ENCODE measurements around the gene TTC28.

TTC28 gene

GRCh38 chr22:28239941-28240340 lies 439.7 kb downstream of the TTC28 start:
- H3K9me3 ChIP-seq (ENCODE audit: control insufficient read depth, insufficient read depth, low read depth, low read length): no peaks in the 10 kb centered on the region
- TF ChIP-seq YY1 (tag by site-specific recombination; IDR thresholded peaks at IDR 0.05) (no peak), ZNF777 (tag by site-specific recombination; IDR thresholded peaks at IDR 0.05; ENCODE audit: borderline replicate concordance) (no peak), ZNF514 (tag by site-specific recombination; IDR thresholded peaks at IDR 0.05) (no peak)
- no peaks in the 10 kb centered on the region for H3K4me1 ChIP-seq (ENCODE audit: control insufficient read depth, insufficient read depth, low read length)
- POLR2A ChIA-PET: no interaction called here
- CTCF ChIA-PET: interaction anchor here (0.6 to 0.7 kb wide), 2 partner anchors 240 to 966 kb away, joined by 3 to 4 read pairs; no protein-coding TSS in a partner anchor
- no peak overlapping the region for H3K4me3 ChIP-seq (ENCODE audit: low read depth, low read length)
- H3K27ac ChIP-seq (ENCODE audit: extremely low read depth, low read depth, low read length): no peak overlapping the region
- H3K36me3 ChIP-seq (ENCODE audit: control insufficient read depth in 2 of 2, insufficient read depth in 1 of 2, low read length in 2 of 2): no peaks in the 10 kb centered on the region

GRCh38 chr22:28237783-28238182 lies 441.9 kb downstream of the TTC28 start:
- Histone ChIP-seq H3K4me1 (ENCODE audit: control insufficient read depth, insufficient read depth, low read length) (no peaks in the 10 kb centered on the region), H3K36me3 (ENCODE audit: control insufficient read depth in 2 of 2, insufficient read depth in 1 of 2, low read length in 2 of 2) (no peaks in the 10 kb centered on the region), H3K4me3 (ENCODE audit: low read depth, low read length) (no peak overlapping the region), H3K9me3 (ENCODE audit: control insufficient read depth, insufficient read depth, low read depth, low read length) (no peaks in the 10 kb centered on the region), H3K27ac (ENCODE audit: extremely low read depth, low read depth, low read length) (no peak overlapping the region)
- CTCF ChIA-PET: no interaction called here
- no peak for TF ChIP-seq ZNF645 (tag by site-specific recombination; IDR thresholded peaks at IDR 0.05)
- TF ChIP-seq ZNF837 (tag by site-specific recombination; IDR thresholded peaks at IDR 0.05): no peak
- TF ChIP-seq SCRT1 (tag by site-specific recombination; IDR thresholded peaks at IDR 0.05; ENCODE audit: borderline replicate concordance): no peak
- no peak for TF ChIP-seq ZNF555 (tag by site-specific recombination; conservative IDR thresholded peaks at IDR 0.05)
- TF ChIP-seq ZNF791 (tag by site-specific recombination; IDR thresholded peaks at IDR 0.05): no peak
- POLR2A ChIA-PET: no interaction called here

- CTCF ChIA-PET: no interaction called here
- H3K36me3 ChIP-seq (ENCODE audit: control insufficient read depth in 2 of 2, insufficient read depth in 1 of 2, low read length in 2 of 2): no peaks in the 10 kb centered on the region
- H3K4me3 ChIP-seq (ENCODE audit: low read depth, low read length): no peak overlapping the region
- no peak for TF ChIP-seq ZNF169 (tag by site-specific recombination; IDR thresholded peaks at IDR 0.05)
- no peak for TF ChIP-seq AEBP2 (tag by site-specific recombination; IDR thresholded peaks at IDR 0.05; ENCODE audit: borderline replicate concordance)
- no peak for TF ChIP-seq HOXA7 (CRISPR knock-in tag; IDR thresholded peaks at IDR 0.05; ENCODE audit: borderline replicate concordance)
- TF ChIP-seq YY1 (tag by site-specific recombination; IDR thresholded peaks at IDR 0.05): no peak
- TF ChIP-seq PATZ1 (tag by site-specific recombination; IDR thresholded peaks at IDR 0.05): no peak
- TF ChIP-seq, protein P1, sequence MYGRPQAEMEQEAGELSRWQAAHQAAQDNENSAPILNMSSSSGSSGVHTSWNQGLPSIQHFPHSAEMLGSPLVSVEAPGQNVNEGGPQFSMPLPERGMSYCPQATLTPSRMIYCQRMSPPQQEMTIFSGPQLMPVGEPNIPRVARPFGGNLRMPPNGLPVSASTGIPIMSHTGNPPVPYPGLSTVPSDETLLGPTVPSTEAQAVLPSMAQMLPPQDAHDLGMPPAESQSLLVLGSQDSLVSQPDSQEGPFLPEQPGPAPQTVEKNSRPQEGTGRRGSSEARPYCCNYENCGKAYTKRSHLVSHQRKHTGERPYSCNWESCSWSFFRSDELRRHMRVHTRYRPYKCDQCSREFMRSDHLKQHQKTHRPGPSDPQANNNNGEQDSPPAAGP (tag by site-specific recombination; IDR thresholded peaks at IDR 0.05): no peak
- TF ChIP-seq ZNF354C (tag by site-specific recombination; IDR thresholded peaks at IDR 0.05; ENCODE audit: borderline replicate concordance, low read depth): no peak
- no peak for TF ChIP-seq ZNF10 (tag by site-specific recombination; IDR thresholded peaks at IDR 0.05)
- TF ChIP-seq ZNF548 (tag by site-specific recombination; IDR thresholded peaks at IDR 0.05): no peak
- TF ChIP-seq ZIC2 (tag by site-specific recombination; IDR thresholded peaks at IDR 0.05): no peak
- no peak for TF ChIP-seq ZNF639 (tag by site-specific recombination; IDR thresholded peaks at IDR 0.05)
- no peak for TF ChIP-seq ZNF600 (tag by site-specific recombination; IDR thresholded peaks at IDR 0.05)
- TF ChIP-seq ZNF223 (tag by site-specific recombination; IDR thresholded peaks at IDR 0.05): no peak
- H3K9me3 ChIP-seq (ENCODE audit: control insufficient read depth, insufficient read depth, low read depth, low read length): no peaks in the 10 kb centered on the region
- no peaks in the 10 kb centered on the region for H3K4me1 ChIP-seq (ENCODE audit: control insufficient read depth, insufficient read depth, low read length)
- no peak overlapping the region for H3K27ac ChIP-seq (ENCODE audit: extremely low read depth, low read depth, low read length)
- POLR2A ChIA-PET: no interaction called here
Observed at GRCh38 chr22:28237112-28237511, 442.5 kb downstream of the TTC28 start.

All from HEK293 (cell line).